GM18511 (cell line): ENCODE data around the gene PAX7.

Source experiments
- ATAC-seq: cut with Tn5 transposase; IDR thresholded peaks from one replicate; pipeline ENCODE4 v1.9.1; 2021; ENCODE audit warnings: mild to moderate bottlenecking, moderate library complexity; ENCODE audit not compliant: unreplicated experiment

PAX7 gene

GRCh38 chr1:18787825-18788385 lies 157.3 kb downstream of the PAX7 start:
- no peak for ATAC-seq

GRCh38 chr1:18789246-18789645 lies 158.6 kb downstream of the PAX7 start:
- no peak for ATAC-seq

- no peak for ATAC-seq
Measured at GRCh38 chr1:18792747-18793146, 162.1 kb downstream of the PAX7 start.

GRCh38 chr1:18793164-18793563 lies 162.5 kb downstream of the PAX7 start:
- no peak for ATAC-seq

DNA sequence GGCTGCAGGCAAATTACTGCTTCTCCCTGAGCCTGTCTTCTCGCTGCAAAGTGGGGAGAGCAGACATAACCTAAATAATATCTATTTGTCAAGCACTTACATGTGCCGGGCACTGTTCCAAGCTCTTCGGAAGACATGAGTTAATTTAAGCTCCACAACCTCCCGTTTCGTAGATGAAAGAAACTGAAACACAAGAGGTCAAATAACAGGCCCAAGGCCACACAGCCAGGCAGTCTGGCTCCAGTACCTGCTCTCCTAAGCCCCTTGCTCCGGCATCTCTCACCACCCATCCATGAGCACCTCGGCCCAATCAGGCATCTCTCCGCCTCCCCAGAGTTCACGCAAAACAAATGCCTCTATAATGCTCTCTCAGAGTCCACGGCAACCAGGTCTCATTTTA lies 163.4 kb downstream of the PAX7 start:
- ATAC-seq: no peak

DNA sequence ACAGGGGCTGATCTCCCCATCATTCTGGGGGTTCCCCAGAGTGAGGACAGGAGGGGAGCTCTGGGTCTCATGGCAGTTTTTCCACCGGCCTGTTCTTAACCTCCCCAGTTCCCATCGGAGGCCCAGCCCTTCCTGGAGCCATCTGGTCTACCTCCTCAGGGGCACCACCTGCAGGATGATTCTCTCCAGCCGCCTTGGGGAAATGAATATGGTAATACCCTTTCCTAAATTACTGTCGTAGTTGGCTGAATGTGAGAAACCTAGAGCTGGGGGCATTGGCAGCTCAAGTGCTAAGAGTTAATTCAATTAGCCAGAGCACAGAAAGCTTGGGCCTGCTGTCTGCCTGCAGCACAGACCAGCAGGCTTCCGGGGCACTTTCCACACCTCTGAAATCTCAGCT lies 163.9 kb downstream of the PAX7 start:
- ATAC-seq: no peak

- ATAC-seq: no peak
Measured at GRCh38 chr1:18795002-18795689, 164.5 kb downstream of the PAX7 start.

DNA sequence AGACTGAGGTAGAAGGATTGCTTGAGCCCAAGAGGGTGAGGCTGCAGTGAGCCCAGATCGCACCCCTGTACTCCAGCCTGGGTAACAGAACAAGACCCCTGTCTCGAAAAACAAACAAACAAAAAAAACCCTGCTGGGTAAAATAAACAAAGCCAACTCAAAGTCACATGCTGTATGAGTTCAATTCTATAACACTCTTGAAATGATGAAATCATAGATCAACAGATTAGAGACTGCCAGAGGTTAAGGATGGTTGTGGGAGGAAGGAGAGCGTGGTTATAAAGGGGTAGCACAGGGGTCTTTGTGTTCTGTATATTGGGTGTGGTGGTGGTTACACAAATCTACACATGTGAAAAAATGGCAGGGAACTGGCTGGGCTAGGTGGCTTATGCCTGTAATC lies 166.3 kb downstream of the PAX7 start:
- no peak for ATAC-seq
